NCI-H1694 treated with DMSO at 0.1 percent for 48 hours (cell line): ENCODE measurements around the gene CHM.
"Not testable (repeated sequence)": the region's sequence is repeated elsewhere in the genome, so short reads cannot be mapped to it uniquely, and the experiment has no call there.

Experiments used
- DNase-seq: peaks from one replicate; lab custom pipeline; 2025; lab: John Stamatoyannopoulos, UW

CHM gene, protein sequence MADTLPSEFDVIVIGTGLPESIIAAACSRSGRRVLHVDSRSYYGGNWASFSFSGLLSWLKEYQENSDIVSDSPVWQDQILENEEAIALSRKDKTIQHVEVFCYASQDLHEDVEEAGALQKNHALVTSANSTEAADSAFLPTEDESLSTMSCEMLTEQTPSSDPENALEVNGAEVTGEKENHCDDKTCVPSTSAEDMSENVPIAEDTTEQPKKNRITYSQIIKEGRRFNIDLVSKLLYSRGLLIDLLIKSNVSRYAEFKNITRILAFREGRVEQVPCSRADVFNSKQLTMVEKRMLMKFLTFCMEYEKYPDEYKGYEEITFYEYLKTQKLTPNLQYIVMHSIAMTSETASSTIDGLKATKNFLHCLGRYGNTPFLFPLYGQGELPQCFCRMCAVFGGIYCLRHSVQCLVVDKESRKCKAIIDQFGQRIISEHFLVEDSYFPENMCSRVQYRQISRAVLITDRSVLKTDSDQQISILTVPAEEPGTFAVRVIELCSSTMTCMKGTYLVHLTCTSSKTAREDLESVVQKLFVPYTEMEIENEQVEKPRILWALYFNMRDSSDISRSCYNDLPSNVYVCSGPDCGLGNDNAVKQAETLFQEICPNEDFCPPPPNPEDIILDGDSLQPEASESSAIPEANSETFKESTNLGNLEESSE

DNA sequence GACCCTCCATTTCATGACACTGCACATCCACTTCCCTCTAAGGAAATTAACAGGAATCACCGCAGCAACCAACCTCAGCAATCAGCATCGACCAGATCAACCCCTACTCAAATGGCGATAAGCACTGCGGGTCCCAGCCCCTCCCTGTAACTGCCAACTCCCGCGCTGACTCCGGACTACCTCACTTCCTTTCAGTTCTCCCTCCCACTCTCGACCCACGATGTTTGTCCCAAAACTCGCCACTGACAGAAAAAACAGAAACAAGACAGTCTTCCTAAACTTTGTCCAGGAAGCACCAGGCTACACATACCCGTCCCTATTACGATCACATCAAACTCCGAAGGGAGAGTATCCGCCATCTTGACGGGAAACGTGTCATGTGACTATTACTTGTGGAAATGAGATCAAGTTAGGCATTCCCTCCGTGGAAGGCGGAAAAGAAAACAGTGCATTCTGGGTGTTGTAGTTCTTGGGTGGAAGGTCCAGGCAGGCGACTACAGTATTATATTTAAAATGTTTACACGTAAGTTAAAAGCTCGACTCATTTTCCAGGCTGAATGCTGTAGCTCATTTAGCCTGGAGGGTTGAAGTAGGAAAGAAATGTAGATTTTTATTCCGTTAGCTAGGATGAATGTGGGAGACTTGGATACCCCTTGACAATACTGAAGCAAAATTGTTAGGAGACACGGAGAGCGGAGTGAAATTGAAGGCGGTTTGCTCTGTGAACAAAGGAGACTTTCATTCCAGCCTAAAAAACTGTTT lies at the start of gene CHM:
TSS of gene CHM (minus strand) at position 385 of the 762 bp plus-strand sequence. CDS start at position 359, 26 bp downstream.
- DNase-seq, result no peak

DNA sequence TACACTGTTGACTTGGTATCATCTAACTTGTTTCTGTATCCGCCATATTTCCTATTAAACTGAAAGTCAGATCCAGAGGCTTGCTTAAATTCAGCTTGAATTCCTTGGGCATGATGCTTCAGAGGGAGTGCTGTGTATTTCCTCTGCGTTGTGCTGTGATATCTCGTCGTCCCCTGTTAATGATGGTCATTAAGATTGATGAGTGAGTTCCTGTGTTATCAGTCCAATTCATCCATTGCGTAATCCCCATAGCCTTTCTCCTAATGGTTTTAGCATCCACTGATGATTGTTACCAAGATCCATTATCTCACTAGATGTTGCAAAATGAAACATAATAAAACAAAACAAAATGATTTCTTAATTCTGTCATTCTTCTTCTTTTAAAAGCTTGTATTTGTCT lies 31.3 kb upstream of the CHM start:
- DNase-seq, result no peak

DNA sequence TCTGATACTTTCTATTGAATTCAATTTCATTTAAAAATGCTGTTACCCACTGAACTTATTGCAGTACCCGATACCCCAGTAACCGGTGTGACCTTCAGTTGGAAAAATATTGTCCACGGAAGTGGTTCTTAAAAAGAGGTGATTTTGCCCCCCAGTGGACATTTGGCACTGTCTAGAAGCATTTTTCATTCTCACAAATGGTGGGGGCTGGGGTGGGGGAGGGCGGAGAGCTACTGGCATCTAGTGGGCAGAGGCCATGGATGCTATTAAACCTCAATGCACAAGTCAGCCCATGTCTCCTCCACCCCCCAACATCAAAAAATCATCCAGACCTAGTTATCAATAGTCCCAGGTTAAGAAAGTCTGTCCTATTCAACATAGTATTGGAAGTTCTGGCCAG lies 19.6 kb upstream of the CHM start:
- DNase-seq, result no peak

DNA sequence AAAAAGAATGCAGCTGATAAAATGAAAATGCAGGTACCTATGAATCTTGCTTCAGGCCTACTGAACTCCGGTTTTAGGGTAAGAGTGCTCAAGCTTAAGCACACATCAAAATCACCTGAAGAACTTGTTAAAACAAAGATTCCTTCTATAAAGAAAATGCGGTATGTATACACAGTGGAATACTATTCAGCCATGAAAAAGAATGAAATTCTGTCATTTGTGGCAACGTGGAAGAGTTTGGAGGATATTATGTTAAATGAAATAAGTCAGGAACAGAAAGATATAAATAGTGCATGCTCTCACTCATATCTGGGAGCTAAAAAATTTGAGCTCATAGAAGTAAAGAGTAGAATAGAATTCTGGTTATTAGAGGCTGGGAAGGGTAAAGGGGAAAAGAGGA lies 14.0 kb upstream of the CHM start:
- DNase-seq, result no peak

DNA sequence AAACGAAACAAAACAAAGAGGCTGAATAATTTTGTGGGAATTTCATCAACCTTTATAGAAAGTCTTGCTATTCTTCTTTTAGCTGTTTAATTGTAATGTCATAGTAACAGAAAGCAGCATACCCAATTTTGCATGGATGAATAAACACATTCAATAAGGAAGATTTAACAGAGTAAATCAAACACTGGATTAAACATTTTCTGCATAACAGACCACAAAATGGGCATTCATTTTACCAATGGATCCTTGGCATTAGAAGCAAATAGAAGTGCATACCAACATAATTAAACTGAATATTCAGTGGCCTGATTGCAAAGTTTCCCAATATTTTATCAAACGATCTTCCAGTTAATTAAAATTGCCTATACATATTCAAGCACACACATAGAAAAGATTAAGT lies 4.4 kb upstream of the CHM start:
- DNase-seq, result no peak

- no peak for DNase-seq
Observed at GRCh38 chrX:86047936-86048280, 550 bp upstream of the CHM start.

- DNase-seq, result no peak
Observed at GRCh38 chrX:86044216-86044615, 3.1 kb downstream of the CHM start.

- no peak for DNase-seq
Observed at GRCh38 chrX:86039625-86040568, 7.5 kb downstream of the CHM start.

- DNase-seq, result no peak
Observed at GRCh38 chrX:86033385-86033784, 14.0 kb downstream of the CHM start.

- no peak for DNase-seq
Observed at GRCh38 chrX:86028681-86029080, 18.7 kb downstream of the CHM start.

GRCh38 chrX:86023811-86024210 lies 23.5 kb downstream of the CHM start:
- no peak for DNase-seq

- no peak for DNase-seq
Observed at GRCh38 chrX:86021652-86022289, 25.6 kb downstream of the CHM start.

- DNase-seq, result no peak
Observed at GRCh38 chrX:86016139-86016538, 31.2 kb downstream of the CHM start.

GRCh38 chrX:86014959-86015358 lies 32.4 kb downstream of the CHM start:
- DNase-seq, result not testable (repeated sequence)

DNA sequence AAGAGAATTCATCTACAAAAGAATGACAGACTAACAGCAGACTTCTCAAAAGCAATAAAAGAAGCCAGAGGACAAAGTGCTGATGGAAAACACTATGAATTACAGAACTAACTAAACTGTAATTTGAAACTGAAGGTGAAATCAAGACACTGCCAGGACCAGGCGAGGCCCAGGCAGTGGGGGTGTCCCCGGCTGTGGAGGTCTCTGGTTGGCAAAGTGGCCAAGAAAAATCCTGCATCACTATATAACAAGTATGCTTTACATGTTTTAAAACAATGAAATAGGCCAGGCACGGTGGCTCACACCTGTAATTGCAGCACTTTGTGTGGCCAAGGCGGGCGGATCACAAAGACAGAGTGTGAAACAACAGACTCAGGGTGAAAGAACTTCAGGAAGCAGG lies 32.9 kb downstream of the CHM start:
- no peak for DNase-seq

GRCh38 chrX:86013792-86014191 lies 33.6 kb downstream of the CHM start:
- no peak for DNase-seq

DNA sequence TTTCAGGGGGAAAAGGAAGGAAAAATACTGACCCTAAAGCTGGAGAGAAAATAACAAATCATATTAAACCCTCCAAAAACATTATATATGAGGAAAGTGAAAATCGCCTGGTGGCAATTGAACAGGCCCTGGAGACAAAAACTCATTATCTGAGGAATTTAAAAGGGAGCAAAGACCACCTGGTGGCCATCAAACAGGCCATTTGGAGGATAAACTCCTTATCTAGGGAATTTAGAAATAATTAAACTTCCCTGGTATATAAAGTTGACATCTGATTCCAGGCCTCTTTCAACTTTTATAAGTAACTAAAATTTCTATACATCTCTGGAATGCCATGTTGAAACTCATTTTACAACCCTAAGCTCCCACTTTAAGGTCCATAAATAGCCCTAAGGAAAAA lies 35.2 kb downstream of the CHM start:
- DNase-seq, result no peak

DNA sequence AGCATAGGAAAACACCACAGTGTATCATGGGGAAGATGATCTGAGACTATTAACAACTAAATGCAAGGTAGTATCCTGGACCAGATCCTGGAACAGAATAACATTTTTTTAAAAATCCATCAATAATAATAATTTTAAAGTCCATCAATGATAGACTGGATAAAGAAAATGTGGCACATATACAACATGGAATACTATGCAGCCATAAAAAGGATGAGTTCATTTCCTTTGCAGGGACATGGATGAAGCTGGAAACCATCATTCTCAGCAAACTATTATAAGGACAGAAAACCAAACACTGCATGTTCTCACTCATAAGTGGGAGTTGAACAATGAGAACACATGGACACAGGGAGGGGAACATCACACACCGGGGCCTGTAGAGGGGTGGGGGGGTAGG lies 37.6 kb downstream of the CHM start:
- DNase-seq, result not testable (repeated sequence)

GRCh38 chrX:86007891-86008290 lies 39.5 kb downstream of the CHM start:
- DNase-seq, result not testable (repeated sequence)

DNA sequence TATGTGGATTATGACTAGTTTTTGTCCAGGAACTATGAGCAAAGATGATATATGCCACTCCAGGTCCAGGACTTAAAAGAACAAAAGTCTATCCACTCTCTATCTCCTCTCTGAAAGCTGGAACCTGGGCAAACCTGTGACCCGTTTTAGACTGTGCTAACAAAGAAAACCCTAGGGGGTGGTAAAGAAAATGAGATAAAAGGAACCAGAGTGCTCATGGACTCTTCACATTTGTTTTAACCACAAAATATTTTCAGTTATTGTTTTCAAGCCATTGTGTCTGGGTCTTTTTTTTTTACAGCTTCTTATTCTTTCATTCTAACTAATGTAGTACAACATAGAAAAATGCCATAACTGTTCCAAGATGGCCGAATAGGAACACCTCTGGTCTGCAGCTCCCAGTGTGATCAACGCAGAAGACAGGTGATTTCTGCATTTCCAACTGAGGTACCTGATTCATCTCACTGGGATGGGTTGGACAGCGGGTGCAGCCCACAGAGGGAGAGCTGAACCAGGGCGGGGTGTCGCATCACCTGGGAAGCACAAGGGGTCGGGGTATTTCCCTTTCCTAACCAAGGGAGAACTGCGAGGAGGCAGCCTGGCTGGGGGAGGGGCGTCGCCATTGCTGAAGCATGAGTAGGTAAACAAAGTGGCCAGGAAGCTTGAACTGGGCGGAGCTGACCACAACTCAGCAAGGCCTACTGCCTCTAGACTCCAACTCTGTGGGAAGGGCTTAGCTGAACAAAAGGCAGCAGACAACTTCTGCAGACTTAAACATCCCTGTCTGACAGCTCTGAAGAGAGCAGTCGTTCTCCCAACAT lies 45.1 kb downstream of the CHM start:
- no peak for DNase-seq
